B cell (primary cell): ENCODE measurements around the gene CDK5RAP2. TPM values are rescaled to one million over a fixed set of nuclear protein-coding genes. Genes with fewer than 3 reads are reported as not detected.

ENCODE experiments used
- ATAC-seq: fragments of 200-7000 bp; cut with Tn5 transposase; one replicate; pipeline ENCODE4 v1.10.0; 2021; ENCODE audit warnings: low read depth, mild to moderate bottlenecking, moderate number of reproducible peaks, moderate library complexity
- CTCF ChIA-PET: fragments of 350-600 bp; sonication (Branson Sonifier 250); formaldehyde crosslinking; loops from one replicate; lab custom pipeline; 2021; ENCODE audit warnings: antibody characterized with exemption, inconsistent platforms; lab: Charles Lee
- POLR2A ChIA-PET: fragments of 350-600 bp; sonication (Branson Sonifier 250); formaldehyde crosslinking; loops from one replicate; lab custom pipeline; 2021; ENCODE audit warnings: antibody characterized with exemption; lab: Charles Lee
- DNase-seq: peaks from one replicate; pipeline ENCODE4 v3.0.0; 2013
- H2AFZ ChIP-seq: 2 replicates; pipeline ENCODE4 v1.6.1; 2012; ENCODE audit warnings: mild to moderate bottlenecking, low read depth, low read length; ENCODE audit not compliant: insufficient read depth, poor library complexity, severe bottlenecking
- H3K27ac ChIP-seq, 2 donors: 1 replicate in 1 of 2; 2 replicates in 1 of 2; pipeline ENCODE4 v1.5.1; 2012 to 2013; ENCODE audit warnings: low read length in 2 of 2, mild to moderate bottlenecking in 2 of 2, moderate library complexity in 1 of 2
- H3K27me3 ChIP-seq, 4 experiments: fragments of 200-600 bp in 1 of 4; sonication (generic) in 1 of 4; replicated peaks in 1 of 4; 1 replicate in 2 of 4; 2 replicates in 2 of 4; pipeline versions ENCODE4 v1.6.1 to v1.7.0; 2013 to 2016; ENCODE audit warnings: low read length in 3 of 4, mild to moderate bottlenecking in 2 of 4, mixed read lengths in 1 of 4, moderate library complexity in 1 of 4; ENCODE audit not compliant: insufficient read depth in 4 of 4, control insufficient read depth in 3 of 4; ENCODE audit errors: control extremely low read depth in 1 of 4
- H3K36me3 ChIP-seq, 2 experiments: replicated peaks in 1 of 2; 1 replicate in 1 of 2; 2 replicates in 1 of 2; pipeline versions ENCODE4 v1.6.1 to v1.7.1; 2013; ENCODE audit warnings: low read length in 1 of 2; ENCODE audit not compliant: insufficient read depth in 2 of 2, control insufficient read depth in 1 of 2; ENCODE audit errors: control extremely low read depth in 1 of 2, extremely low read depth in 1 of 2
- H3K4me1 ChIP-seq, 2 donors: fragments of 200-600 bp in 1 of 2; sonication (generic) in 1 of 2; 1 replicate in 1 of 2; 2 replicates in 1 of 2; pipeline versions ENCODE4 v1.5.1 to v1.6.1; 2013 to 2017; ENCODE audit warnings: low read length in 2 of 2; ENCODE audit not compliant: control insufficient read depth in 2 of 2, insufficient read depth in 2 of 2
- H3K4me2 ChIP-seq: replicated peaks from 2 replicates; pipeline ENCODE3; 2012; ENCODE audit warnings: mild to moderate bottlenecking, low read depth, low read length; ENCODE audit not compliant: poor library complexity, severe bottlenecking
- H3K4me3 ChIP-seq, 5 experiments: fragments of 200-600 bp in 1 of 5; sonication (generic) in 1 of 5; 1 replicate in 3 of 5; 2 replicates in 2 of 5; pipeline versions ENCODE4 v1.5.1 to v1.7.0; 2011 to 2016; ENCODE audit warnings: low read length in 4 of 5, mild to moderate bottlenecking in 4 of 5, low read depth in 2 of 5, control low read depth in 1 of 5, moderate library complexity in 1 of 5; ENCODE audit not compliant: insufficient read depth in 1 of 5; ENCODE audit errors: control extremely low read depth in 1 of 5, extremely low read depth in 1 of 5
- H3K79me2 ChIP-seq: fragments of 200-600 bp; sonication (generic); one replicate; pipeline ENCODE4 v1.6.0; 2016; ENCODE audit warnings: low read length; ENCODE audit not compliant: control insufficient read depth, insufficient read depth
- H3K9ac ChIP-seq: fragments of 200-600 bp; sonication (generic); 2 replicates; pipeline ENCODE4 v1.6.1; 2017; ENCODE audit warnings: mild to moderate bottlenecking, low read length, moderate library complexity
- H3K9me3 ChIP-seq, 3 donors: one replicate each; pipeline versions ENCODE4 v1.6.1 to v1.7.1; 2013; ENCODE audit warnings: low read length in 2 of 3; ENCODE audit not compliant: control insufficient read depth in 2 of 3, insufficient read depth in 1 of 3; ENCODE audit errors: control extremely low read depth in 1 of 3
- H4K20me1 ChIP-seq: 2 replicates; pipeline ENCODE4 v1.6.0; 2012; ENCODE audit warnings: mild to moderate bottlenecking, low read length; ENCODE audit not compliant: insufficient read depth, control insufficient read depth, poor library complexity, severe bottlenecking
- H3K27ac Mint-ChIP-seq: one replicate; pipeline ENCODE4 v1.8.0; 2021; ENCODE audit warnings: mixed read lengths
- H3K27me3 Mint-ChIP-seq: one replicate; pipeline ENCODE4 v1.8.0; 2021; ENCODE audit warnings: mixed read lengths
- H3K4me1 Mint-ChIP-seq: one replicate; pipeline ENCODE4 v1.8.0; 2021; ENCODE audit warnings: mixed read lengths
- H3K4me3 Mint-ChIP-seq: one replicate; pipeline ENCODE4 v1.8.0; 2021; ENCODE audit warnings: mixed read lengths
- H3K9me3 Mint-ChIP-seq: one replicate; pipeline ENCODE4 v1.8.0; 2022; ENCODE audit warnings: mixed read lengths; ENCODE audit not compliant: insufficient read depth
- EZH2 ChIP-seq: IDR thresholded peaks from 2 replicates; pipeline ENCODE4 v1.6.1; 2012; ENCODE audit warnings: borderline replicate concordance, low read depth, mild to moderate bottlenecking, moderate library complexity, low read length; ENCODE audit not compliant: insufficient read depth, poor library complexity, severe bottlenecking
- WGBS: methylation state at CpG from one replicate; pipeline ENCODE4 v1.1.5; 2013; ENCODE audit warnings: missing lambda C conversion rate; ENCODE audit not compliant: insufficient coverage; 5-methylcytosine and 5-hydroxymethylcytosine counted together
- intact Hi-C: fragments of 100-400 bp; cut with micrococcal nuclease; formaldehyde crosslinking; loops from one replicate; pipeline ENCODE4 v1.10.0; 2022
- polyA plus RNA-seq: library from polyadenylated mRNA; depleted of rRNA; stranded (reverse); fragments of >200 nt; gene quantifications from 2 replicates; pipeline ENCODE4 v1.2.3, GENCODE V29; 2012
- total RNA-seq, 2 donors: library from RNA; stranded (reverse); fragments of 120-200 nt in 1 of 2; gene quantifications; 1 replicate in 1 of 2; 2 replicates in 1 of 2; pipeline versions ENCODE4 v1.2.3 to v1.2.4, GENCODE V29; 2013 to 2022
- TF ChIP-seq, protein P1 (sequence below): fragments of 200-600 bp; IDR thresholded peaks from one replicate; pipeline ENCODE4 v1.8.0; 2022; ENCODE audit warnings: antibody characterized with exemption, mild to moderate bottlenecking

The CDK5RAP2 gene
- total and polyA plus RNA-seq, 2 donors (not counting 1 experiment from before 2014, with no cell fraction given): 31.3 to 122 TPM

DNA sequence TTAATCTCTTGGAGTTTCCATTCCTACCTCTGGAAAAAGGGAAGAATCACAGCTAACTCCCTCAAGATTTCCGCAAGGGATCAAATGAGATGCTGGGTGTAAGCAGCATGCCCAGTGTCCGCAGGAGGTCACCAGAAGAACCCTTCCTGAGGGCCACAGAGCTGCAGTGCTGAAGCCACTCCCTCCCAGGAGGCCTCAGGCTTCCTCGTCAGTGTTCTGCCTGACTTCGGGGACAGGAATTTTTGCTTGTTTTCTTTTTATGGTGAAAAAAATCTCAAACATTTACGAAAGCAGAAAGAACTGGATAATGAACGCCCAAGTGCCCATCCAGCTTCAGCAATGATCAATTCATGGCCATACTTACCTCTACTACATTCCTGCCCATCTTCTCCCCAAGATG is 183.0 kb downstream of the CDK5RAP2 start:
- no peaks in the 10 kb centered on the region for H3K9me3 Mint-ChIP-seq
- H3K27ac Mint-ChIP-seq: no peak overlapping the region
- intact Hi-C loops: no loop called here

DNA sequence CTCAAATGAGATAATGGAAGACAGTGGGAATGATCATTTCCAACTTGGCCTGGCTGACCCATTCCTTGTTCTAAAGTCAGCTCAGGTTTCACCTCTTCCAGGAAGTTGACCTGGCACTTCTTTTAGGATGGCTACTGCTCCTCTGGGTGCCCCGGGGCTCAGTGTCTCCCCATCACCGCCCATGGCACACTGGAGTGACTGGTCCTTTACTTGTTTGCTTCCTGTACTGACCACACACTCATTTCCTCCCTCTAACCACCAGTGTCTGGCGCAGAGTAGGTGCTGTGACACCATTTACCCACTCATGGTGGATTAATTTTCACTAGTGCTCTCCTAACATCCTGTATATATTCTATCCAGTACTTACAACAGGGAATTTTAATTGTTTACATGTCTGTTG is 183.5 kb downstream of the CDK5RAP2 start:
- no peak overlapping the region for H3K4me2 ChIP-seq
- no peaks in the 10 kb centered on the region for H3K79me2 ChIP-seq
- intact Hi-C loops: no loop called here
- no peaks in the 10 kb centered on the region for H4K20me1 ChIP-seq
- H3K27ac ChIP-seq: no peak overlapping the region
- DNase-seq (no peak), ATAC-seq (no peak)
- 83% methylated on average over 2 of the region's 3 CpGs for WGBS
- peaks cover 5 to 88% of the 10 kb centered on the region in 2 experiments for H3K36me3 ChIP-seq
- ChIA-PET POLR2A (no interaction called here), CTCF (no interaction called here)
- no peak overlapping the region for H2AFZ ChIP-seq
- H3K9me3 Mint-ChIP-seq: no peaks in the 10 kb centered on the region
- H3K9me3 ChIP-seq: no peaks in the 10 kb centered on the region
- H3K9ac ChIP-seq: no peak overlapping the region
- no peaks in the 10 kb centered on the region for H3K27me3 ChIP-seq
- H3K27ac Mint-ChIP-seq: no peak overlapping the region
- no peak overlapping the region for H3K4me3 ChIP-seq
- no peaks in the 10 kb centered on the region for H3K4me1 ChIP-seq
- TF ChIP-seq EZH2: no peak
- TF ChIP-seq, protein P1, sequence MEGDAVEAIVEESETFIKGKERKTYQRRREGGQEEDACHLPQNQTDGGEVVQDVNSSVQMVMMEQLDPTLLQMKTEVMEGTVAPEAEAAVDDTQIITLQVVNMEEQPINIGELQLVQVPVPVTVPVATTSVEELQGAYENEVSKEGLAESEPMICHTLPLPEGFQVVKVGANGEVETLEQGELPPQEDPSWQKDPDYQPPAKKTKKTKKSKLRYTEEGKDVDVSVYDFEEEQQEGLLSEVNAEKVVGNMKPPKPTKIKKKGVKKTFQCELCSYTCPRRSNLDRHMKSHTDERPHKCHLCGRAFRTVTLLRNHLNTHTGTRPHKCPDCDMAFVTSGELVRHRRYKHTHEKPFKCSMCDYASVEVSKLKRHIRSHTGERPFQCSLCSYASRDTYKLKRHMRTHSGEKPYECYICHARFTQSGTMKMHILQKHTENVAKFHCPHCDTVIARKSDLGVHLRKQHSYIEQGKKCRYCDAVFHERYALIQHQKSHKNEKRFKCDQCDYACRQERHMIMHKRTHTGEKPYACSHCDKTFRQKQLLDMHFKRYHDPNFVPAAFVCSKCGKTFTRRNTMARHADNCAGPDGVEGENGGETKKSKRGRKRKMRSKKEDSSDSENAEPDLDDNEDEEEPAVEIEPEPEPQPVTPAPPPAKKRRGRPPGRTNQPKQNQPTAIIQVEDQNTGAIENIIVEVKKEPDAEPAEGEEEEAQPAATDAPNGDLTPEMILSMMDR: no peak
- H3K4me1 Mint-ChIP-seq: no peaks in the 10 kb centered on the region
- H3K27me3 Mint-ChIP-seq: no peaks in the 10 kb centered on the region
- no peak overlapping the region for H3K4me3 Mint-ChIP-seq

More for the DNA sequence above, 183.0 kb downstream of the CDK5RAP2 start:
- Mint-ChIP-seq H3K27me3 (no peaks in the 10 kb centered on the region), H3K4me1 (no peaks in the 10 kb centered on the region), H3K4me3 (no peak overlapping the region)
- Histone ChIP-seq H4K20me1 (no peaks in the 10 kb centered on the region), H3K27me3 (no peaks in the 10 kb centered on the region), H3K9ac (no peak overlapping the region), H2AFZ (no peak overlapping the region), H3K36me3 (peaks cover 5 to 83% of the 10 kb centered on the region in 2 experiments), H3K9me3 (no peaks in the 10 kb centered on the region), H3K4me1 (no peaks in the 10 kb centered on the region), H3K27ac (no peak overlapping the region), H3K4me2 (no peak overlapping the region), H3K79me2 (no peaks in the 10 kb centered on the region), H3K4me3 (no peak overlapping the region)
- TF ChIP-seq EZH2: no peak
- TF ChIP-seq, protein P1: no peak
- WGBS: 84% methylated on average over 3 of the region's 6 CpGs
- ATAC-seq (no peak), DNase-seq (no peak)
- ChIA-PET POLR2A (no interaction called here), CTCF (no interaction called here)
